Suprapubic skin (tissue), 4 donors: ENCODE results near the gene SMYD3.

ENCODE experiments used
- EP300 ChIP-seq: sonication (generic); formaldehyde crosslinking; IDR thresholded peaks from one replicate; pipeline ENCODE4 v1.6.1; 2017; ENCODE audit warnings: antibody characterized with exemption
- POLR2AphosphoS5 ChIP-seq, 3 donors: sonication (generic); formaldehyde crosslinking; IDR thresholded peaks; one replicate each; pipeline ENCODE4 v1.6.1; 2017; ENCODE audit warnings: antibody characterized with exemption in 3 of 3

DNA sequence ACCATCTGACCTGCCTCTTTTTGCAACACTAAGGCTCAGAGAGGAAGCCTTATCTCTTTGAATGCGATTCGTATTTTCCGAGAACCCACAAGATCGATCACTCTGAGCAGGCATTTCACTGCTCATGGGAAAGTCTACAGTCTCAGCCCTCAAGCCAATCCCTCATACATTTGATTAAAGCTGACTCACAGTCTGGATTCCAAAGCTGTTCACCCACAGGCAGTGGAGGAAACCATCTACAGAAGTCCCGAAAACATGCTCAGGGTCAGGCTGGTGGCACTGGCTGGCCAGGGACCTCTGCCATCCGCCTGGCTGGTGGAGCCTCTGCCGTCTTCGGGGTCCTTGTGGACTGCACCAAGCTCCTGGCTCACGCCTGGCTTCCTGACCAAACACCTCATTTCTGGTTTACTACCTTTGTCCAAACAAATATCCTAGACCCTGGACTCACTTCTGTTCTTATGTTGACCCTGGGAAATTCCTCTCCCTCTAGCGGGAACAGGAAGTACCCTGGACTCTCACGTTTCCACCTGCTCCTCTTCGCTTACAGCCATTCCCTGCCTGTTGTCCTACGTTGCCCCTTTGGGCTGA is 650.0 kb downstream of the SMYD3 start:
- TF ChIP-seq POLR2AphosphoS5 (IDR thresholded peaks at IDR 0.05) = no peak
- TF ChIP-seq EP300 = no peak
